ENCODE results near the gene CSPG5. TPM values are rescaled to one million over a fixed set of nuclear protein-coding genes. Genes with fewer than 3 reads are reported as not detected.

Gene CSPG5
- polyA plus RNA-seq, 1 donor (not counting 4 experiments of a cell fraction or from before 2014, with no cell fraction given), result 0.14 TPM

DNA sequence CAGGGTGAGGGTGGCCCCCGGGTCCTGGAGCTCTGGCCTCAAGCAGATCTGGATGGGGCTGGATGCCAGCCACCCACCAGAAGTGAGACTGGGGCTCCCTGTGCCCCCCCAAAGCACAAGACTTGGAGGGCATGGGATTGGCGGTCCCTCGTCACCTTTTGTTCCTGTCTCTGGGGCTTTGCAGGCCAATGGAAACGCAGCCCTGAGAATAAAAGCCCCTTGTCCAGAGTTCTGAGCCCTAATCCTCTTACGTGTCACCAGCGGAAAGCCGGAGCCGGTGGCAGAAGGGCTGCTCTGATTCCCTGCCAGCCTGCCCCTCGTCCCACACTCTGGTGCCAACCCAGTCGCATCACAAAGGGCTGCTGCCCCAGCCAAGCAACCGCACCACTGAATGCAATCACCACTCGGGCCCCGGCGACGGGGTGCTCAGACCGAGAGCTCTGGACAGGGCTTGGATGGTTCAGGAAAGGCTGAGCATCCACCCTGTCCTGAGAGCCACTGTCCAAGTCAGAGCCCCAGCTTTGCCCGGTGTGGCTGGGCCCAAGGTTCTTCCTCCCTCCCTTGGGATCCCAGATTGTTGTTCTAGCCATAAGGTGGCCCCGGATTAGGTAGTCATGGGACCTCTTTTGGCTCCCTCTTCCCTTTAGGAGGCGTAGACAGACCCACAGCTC, 42.3 kb downstream of the CSPG5 start:
- FAIRE-seq, result no peak

GRCh38 chr3:47533996-47534454, 44.6 kb downstream of the CSPG5 start:
- dilution Hi-C loops (cut with MboI; ENCODE audit: extremely low pct_ligation_motif_present, low sequenced_read_pairs), result no loop called here
- TF ChIP-seq CTCF (optimal IDR thresholded peaks at IDR 0.05 in 1 of 3, IDR thresholded peaks at IDR 0.05 in 1 of 3, conservative IDR thresholded peaks at IDR 0.05 in 1 of 3; ENCODE audit: extremely low read depth in 1 of 3, insufficient read depth in 2 of 3, low read length in 3 of 3) (no peak), EZH2 (IDR thresholded peaks at IDR 0.05; ENCODE audit: low read length) (no peak)
- H4K20me1 ChIP-seq (ENCODE audit: control insufficient read depth, extremely low read depth, insufficient read depth, low read length), result no peaks in the 10 kb centered on the region
- H3K4me1 ChIP-seq (ENCODE audit: control insufficient read depth, extremely low read depth, insufficient read depth, low read length), result peaks cover 17% of the 10 kb centered on the region
- no peaks in the 10 kb centered on the region for H3K36me3 ChIP-seq (ENCODE audit: control insufficient read depth in 2 of 2, extremely low read depth in 1 of 2, insufficient read depth in 2 of 2, low read length in 2 of 2)
- no peaks in the 10 kb centered on the region for H3K9me1 ChIP-seq (ENCODE audit: control insufficient read depth, extremely low read depth, insufficient read depth, low read length)
- no peaks in the 10 kb centered on the region for H3K79me2 ChIP-seq (ENCODE audit: control insufficient read depth, insufficient read depth, low read length)
- H3K27ac ChIP-seq (ENCODE audit: control insufficient read depth, insufficient read depth, low read length), result peak overlapping the region; percentile 48
- peak overlapping the region; percentile 16 for H2AFZ ChIP-seq (ENCODE audit: control insufficient read depth, low read length)
- no peak overlapping the region for H3K4me3 ChIP-seq (ENCODE audit: control insufficient read depth in 2 of 3, extremely low read depth in 1 of 3, insufficient read depth in 2 of 3, low read depth in 1 of 3, low read length in 3 of 3)
- no peaks in the 10 kb centered on the region for H3K27me3 ChIP-seq (ENCODE audit: control insufficient read depth, extremely low read depth, insufficient read depth, low read length)
- DNase-seq (ENCODE audit: low read depth, low spot score) (no peak), FAIRE-seq (peak; percentile 66)
- no peaks in the 10 kb centered on the region for H3K9me3 ChIP-seq (ENCODE audit: control insufficient read depth, low read depth, low read length)
- peak overlapping the region; percentile 62 for H3K4me2 ChIP-seq (ENCODE audit: control insufficient read depth, extremely low read depth, insufficient read depth, low read depth, low read length)
- peak overlapping the region; percentile 4 for H3K9ac ChIP-seq (ENCODE audit: control insufficient read depth, extremely low read depth, insufficient read depth, low read length)

More for the DNA sequence above, 42.3 kb downstream of the CSPG5 start:
- Histone ChIP-seq H3K79me2 (ENCODE audit: control insufficient read depth, insufficient read depth, low read length) (no peaks in the 10 kb centered on the region), H3K36me3 (ENCODE audit: control insufficient read depth in 2 of 2, extremely low read depth in 1 of 2, insufficient read depth in 2 of 2, low read length in 2 of 2) (no peaks in the 10 kb centered on the region), H3K9me3 (ENCODE audit: control insufficient read depth, low read depth, low read length) (no peaks in the 10 kb centered on the region), H3K4me2 (ENCODE audit: control insufficient read depth, extremely low read depth, insufficient read depth, low read depth, low read length) (no peak overlapping the region), H3K27me3 (ENCODE audit: control insufficient read depth, extremely low read depth, insufficient read depth, low read length) (no peaks in the 10 kb centered on the region), H2AFZ (ENCODE audit: control insufficient read depth, low read length) (no peak overlapping the region), H3K9ac (ENCODE audit: control insufficient read depth, extremely low read depth, insufficient read depth, low read length) (no peak overlapping the region), H3K27ac (ENCODE audit: control insufficient read depth, insufficient read depth, low read length) (no peak overlapping the region), H3K4me3 (ENCODE audit: control insufficient read depth in 2 of 3, extremely low read depth in 1 of 3, insufficient read depth in 2 of 3, low read depth in 1 of 3, low read length in 3 of 3) (no peak overlapping the region), H3K9me1 (ENCODE audit: control insufficient read depth, extremely low read depth, insufficient read depth, low read length) (no peaks in the 10 kb centered on the region), H4K20me1 (ENCODE audit: control insufficient read depth, extremely low read depth, insufficient read depth, low read length) (no peaks in the 10 kb centered on the region), H3K4me1 (ENCODE audit: control insufficient read depth, extremely low read depth, insufficient read depth, low read length) (peaks cover 17% of the 10 kb centered on the region)
- no peak for DNase-seq (ENCODE audit: low read depth, low spot score)
- TF ChIP-seq EZH2 (IDR thresholded peaks at IDR 0.05; ENCODE audit: low read length) (no peak), CTCF (optimal IDR thresholded peaks at IDR 0.05 in 1 of 3, IDR thresholded peaks at IDR 0.05 in 1 of 3, conservative IDR thresholded peaks at IDR 0.05 in 1 of 3; ENCODE audit: extremely low read depth in 1 of 3, insufficient read depth in 2 of 3, low read length in 3 of 3) (no peak)
- dilution Hi-C loops (cut with MboI; ENCODE audit: extremely low pct_ligation_motif_present, low sequenced_read_pairs), result no loop called here
